Effector CD8-positive, alpha-beta T cell (primary cell): Measurements from ENCODE around the gene DCAF4L1.

Experiments used
- DNase-seq: peaks from one replicate; lab custom pipeline; 2025; lab: John Stamatoyannopoulos, UW

Gene DCAF4L1

DNA sequence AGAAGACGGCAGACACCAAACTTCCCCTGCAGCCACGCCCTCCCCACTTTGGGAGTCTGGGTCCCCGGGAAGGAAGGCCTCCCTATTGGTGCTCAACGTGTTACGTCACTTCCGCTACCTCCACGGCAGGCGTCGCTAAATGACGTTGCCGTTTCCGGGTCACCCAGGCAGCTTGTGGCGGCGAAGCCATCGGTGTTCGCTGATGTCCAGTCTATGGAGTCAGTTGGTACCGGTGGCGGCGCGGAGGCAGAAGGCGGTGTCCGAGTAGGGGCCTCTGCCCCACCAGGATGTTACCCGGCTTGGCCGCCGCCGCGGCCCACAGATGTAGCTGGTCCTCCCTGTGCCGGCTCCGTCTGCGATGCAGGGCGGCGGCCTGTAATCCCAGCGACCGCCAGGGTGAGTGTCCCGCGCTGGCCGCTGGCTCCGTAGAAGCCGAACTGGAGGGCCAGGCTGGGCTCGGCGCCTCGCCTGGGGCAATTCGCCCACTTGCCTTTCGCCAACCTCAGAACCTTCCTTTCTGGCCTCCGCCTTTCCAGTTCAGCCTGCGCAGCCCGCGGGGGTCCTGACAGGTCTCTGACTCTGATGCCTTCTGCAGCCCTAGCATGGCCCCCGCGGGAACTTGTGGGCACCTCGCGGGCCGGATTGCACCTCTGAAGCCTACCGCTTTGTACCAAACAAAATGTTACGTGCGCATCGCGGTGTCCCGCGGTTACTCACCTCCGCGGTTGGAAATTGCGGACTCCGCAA lies 9.0 kb downstream of the DCAF4L1 start, which contains the start of gene SLC30A9:
SLC30A9 (plus strand) TSS at position 166 of the 747 bp plus-strand sequence; CDS start at position 288, 122 bp downstream.
- peak; percentile 89 for DNase-seq

GRCh38 chr4:41991916-41992767 lies 10.6 kb downstream of the DCAF4L1 start:
- no peak for DNase-seq

GRCh38 chr4:41992967-41993857 lies 11.7 kb downstream of the DCAF4L1 start:
- no peak for DNase-seq

DNA sequence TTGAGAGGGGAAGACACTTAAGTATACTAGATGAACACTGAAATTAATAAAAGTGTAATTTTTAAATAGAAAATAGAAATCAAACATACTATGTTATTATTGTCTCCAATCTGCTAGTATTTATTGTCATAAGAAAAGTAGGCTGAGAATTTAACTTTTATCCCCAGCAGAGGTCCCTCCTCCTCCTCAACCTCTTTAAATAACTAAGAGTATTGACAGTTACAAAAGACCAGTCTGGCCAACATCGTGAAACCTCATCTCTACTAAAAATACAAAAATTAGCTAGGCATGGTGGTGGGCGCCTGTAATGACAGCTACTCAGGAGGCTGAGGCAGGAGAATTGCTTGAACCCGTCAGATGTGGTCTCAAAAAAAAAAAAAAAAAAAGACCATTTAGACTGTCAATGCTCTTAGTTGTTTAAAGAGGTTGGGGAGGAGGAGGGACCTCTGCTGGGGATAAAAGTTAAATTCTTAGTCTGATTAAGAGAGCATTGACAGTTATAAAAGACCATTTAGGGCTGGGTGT lies 13.0 kb downstream of the DCAF4L1 start:
- no peak for DNase-seq

DNA sequence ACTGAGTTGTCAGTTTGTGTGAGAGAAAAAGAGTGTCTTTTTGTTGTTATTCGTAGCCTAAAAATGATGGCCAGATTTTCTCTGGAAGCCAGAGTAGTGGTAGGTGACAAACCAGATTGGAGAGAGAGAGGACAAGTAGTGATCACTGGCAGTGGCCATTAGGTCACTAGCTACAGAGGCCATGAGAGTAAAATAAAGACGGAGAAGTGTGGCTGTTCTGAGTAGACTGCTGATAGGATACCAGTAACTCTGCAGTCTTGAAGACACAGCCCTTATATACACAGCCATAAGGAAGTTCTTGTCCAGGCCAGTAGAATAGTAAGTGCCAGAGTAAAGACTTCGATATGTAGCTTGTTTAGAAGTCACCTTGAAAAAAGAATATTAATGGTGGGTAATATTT lies 16.5 kb downstream of the DCAF4L1 start:
- DNase-seq: no peak

DNA sequence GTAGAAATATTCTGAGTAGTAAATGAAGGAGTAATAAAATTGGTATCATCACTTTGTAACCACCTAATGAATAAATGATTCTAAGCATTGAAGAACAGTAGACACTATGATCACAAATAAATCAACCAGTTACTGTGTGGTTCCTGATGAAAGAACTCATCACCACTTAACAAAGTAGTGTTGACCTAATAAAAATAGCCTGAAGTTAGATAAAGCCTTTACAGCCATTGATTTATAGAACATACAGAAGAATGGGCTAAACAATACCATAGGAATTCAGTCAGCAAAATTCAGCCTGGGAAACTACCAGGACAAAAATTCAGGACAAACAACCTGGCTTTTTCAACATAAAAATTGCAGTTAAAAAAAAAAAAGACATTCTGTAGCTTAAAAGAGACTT lies 17.8 kb downstream of the DCAF4L1 start:
- no peak for DNase-seq

DNA sequence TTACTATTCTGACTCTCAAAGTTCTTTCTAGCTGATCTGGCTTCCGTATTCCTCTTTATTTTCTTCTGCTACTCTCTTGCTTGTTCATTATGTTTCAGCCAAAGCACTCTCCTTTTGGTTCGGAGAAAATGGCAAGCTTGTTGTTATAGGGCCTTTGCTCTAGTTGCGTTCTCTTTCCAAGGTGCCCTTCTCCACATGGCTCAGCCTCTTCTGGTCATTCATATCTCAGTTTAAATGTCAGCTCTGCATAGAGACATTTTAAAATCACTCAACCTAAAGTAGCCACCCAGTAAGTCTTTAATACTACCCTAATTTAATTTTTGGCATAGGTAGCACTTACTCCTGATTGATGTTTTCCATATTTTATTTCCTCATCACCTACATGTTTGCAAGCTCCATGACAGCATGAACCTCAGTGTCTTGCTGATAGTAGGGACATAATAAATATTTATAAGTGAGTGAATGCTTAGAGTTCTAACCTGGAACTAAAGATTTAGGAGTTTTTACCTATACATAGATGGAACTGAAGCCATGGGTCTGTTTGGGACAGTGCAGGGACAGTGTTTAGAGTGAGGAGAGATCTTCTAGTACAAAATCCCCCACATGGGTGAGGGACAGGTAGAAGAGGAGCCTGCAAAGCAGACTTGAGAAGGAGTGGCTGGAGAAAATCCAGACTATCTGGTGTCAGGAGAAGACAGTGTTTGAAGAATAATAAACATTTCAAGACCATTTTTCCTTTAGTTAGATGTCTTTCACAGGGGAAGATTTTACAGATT lies 26.6 kb downstream of the DCAF4L1 start:
- no peak for DNase-seq

DNA sequence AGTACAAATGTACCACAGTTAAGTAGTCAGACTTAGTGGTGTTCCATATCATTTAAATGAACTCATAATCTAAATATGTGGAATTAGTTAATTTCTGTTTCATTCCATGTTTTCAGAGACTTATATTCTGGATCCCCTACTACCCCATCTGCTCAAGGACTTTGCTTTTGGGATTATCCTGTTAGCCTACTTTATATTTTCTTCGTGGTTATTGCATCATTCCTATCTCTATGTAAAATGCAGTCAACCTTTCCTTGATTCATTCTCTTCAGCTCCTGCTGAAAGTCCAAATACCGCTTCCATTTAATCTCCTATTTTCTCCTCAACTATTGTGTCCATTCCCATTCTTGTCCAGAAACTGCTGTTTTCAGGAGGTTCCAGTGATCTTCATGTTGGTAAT lies 33.9 kb downstream of the DCAF4L1 start:
- no peak for DNase-seq

- no peak for DNase-seq
Observed at GRCh38 chr4:42018451-42018850, 36.9 kb downstream of the DCAF4L1 start.
